Measurements from ENCODE around the gene BCL2L15.

- TF ChIP-seq, protein P1, sequence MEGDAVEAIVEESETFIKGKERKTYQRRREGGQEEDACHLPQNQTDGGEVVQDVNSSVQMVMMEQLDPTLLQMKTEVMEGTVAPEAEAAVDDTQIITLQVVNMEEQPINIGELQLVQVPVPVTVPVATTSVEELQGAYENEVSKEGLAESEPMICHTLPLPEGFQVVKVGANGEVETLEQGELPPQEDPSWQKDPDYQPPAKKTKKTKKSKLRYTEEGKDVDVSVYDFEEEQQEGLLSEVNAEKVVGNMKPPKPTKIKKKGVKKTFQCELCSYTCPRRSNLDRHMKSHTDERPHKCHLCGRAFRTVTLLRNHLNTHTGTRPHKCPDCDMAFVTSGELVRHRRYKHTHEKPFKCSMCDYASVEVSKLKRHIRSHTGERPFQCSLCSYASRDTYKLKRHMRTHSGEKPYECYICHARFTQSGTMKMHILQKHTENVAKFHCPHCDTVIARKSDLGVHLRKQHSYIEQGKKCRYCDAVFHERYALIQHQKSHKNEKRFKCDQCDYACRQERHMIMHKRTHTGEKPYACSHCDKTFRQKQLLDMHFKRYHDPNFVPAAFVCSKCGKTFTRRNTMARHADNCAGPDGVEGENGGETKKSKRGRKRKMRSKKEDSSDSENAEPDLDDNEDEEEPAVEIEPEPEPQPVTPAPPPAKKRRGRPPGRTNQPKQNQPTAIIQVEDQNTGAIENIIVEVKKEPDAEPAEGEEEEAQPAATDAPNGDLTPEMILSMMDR (IDR thresholded peaks at IDR 0.05; ENCODE audit: low read depth, low read length, poor library complexity, severe bottlenecking), result no peak
- TF ChIP-seq EZH2phosphoT487 (IDR thresholded peaks at IDR 0.05; ENCODE audit: borderline replicate concordance, low read length), result no peak
Observed at GRCh38 chr1:113886417-113887401, 672 bp downstream of the BCL2L15 start.
